Activated naive CD4-positive, alpha-beta T cell treated with anti-CD3 and anti-CD28 coated beads, Interleukin-2, amount 50 U/mL, for 72 hours (primary cell): ENCODE results near the gene TUBB3. TPM values are rescaled to one million over a fixed set of nuclear protein-coding genes. Genes with fewer than 3 reads are reported as not detected.

Experiments
- total RNA-seq, 2 donors: library from RNA; stranded (reverse); gene quantifications; one replicate each; pipeline ENCODE4 v1.2.3, GENCODE V29; 2022

Gene TUBB3
- total RNA-seq, 2 donors from 2014 or later = 10.2 TPM; not detected in 1

Other genes starting within 250 kb of the TUBB3 start
- 100 to 1,000 TPM in 1 of 2 donors, 10 to 100 TPM in 1; 97.3 to 151 TPM for gene CDK10, start 236.7 kb upstream of the TUBB3 start, total RNA-seq
- gene SPATA2L, start 221.6 kb upstream of the TUBB3 start, total RNA-seq = 1 to 10 TPM; 1.3 to 7.0 TPM
- 1 to 10 TPM; 2.2 to 2.4 TPM for gene VPS9D1, start 202.4 kb upstream of the TUBB3 start, total RNA-seq
- 10 to 100 TPM; 18.1 to 28.3 TPM for gene ZNF276, start 201.8 kb upstream of the TUBB3 start, total RNA-seq
- 100 to 1,000 TPM; 123 to 194 TPM for gene FANCA, start 106.7 kb upstream of the TUBB3 start, total RNA-seq
- 1 to 10 TPM; 1.9 to 2.6 TPM for gene SPIRE2, start 94.9 kb upstream of the TUBB3 start, total RNA-seq
- gene TCF25, start 49.8 kb upstream of the TUBB3 start, total RNA-seq = 100 to 1,000 TPM; 167 to 235 TPM
- 1 to 10 TPM; 4.6 to 5.1 TPM for gene MC1R, start 4.5 kb upstream of the TUBB3 start, total RNA-seq
- gene DEF8, start 25.4 kb downstream of the TUBB3 start, total RNA-seq = 10 to 100 TPM in 1 of 2 donors, 1 to 10 TPM in 1; 5.1 to 22.8 TPM
- 1 to 10 TPM in 1 of 2 donors, under 1 TPM in 1; 0.50 to 1.1 TPM for gene DBNDD1, start 96.1 kb downstream of the TUBB3 start, total RNA-seq
- gene PRDM7, start 154.0 kb downstream of the TUBB3 start, total RNA-seq = not detected